ENCODE measurements around the gene STK38. TPM values are rescaled to one million over a fixed set of nuclear protein-coding genes. Genes with fewer than 3 reads are reported as not detected.
"Not testable (repeated sequence)": the region's sequence is repeated elsewhere in the genome, so short reads cannot be mapped to it uniquely, and the experiment has no call there.

The STK38 gene
- total and polyA plus RNA-seq, 2 of the 8 experiments (the other 6 are each of a cell fraction or from before 2014, with no cell fraction given), result 8.1 to 19.8 TPM

- FAIRE-seq; H3K23me2 ChIP-seq (ENCODE audit: low read depth, low read length); H2AFZ ChIP-seq (ENCODE audit: low read length); H2BK12ac ChIP-seq (ENCODE audit: low read depth, low read length); H4K20me1 ChIP-seq (replicated peaks in 1 of 2; ENCODE audit: control insufficient read depth in 1 of 2, insufficient read depth in 2 of 2, low read length in 2 of 2); H3K27ac ChIP-seq (ENCODE audit: low read depth, low read length); DNase-seq (ENCODE audit: low read depth in 1 of 2, low spot score in 2 of 2); H3K9me3 ChIP-seq (ENCODE audit: insufficient read depth in 2 of 2, low read depth in 1 of 2, low read length in 1 of 2); H3K56ac ChIP-seq (replicated peaks; ENCODE audit: insufficient read length, low read depth, low read length); H4K5ac ChIP-seq (ENCODE audit: insufficient read length, low read depth, low read length); H2AK5ac ChIP-seq (ENCODE audit: low read depth, low read length); H3K23ac ChIP-seq (ENCODE audit: insufficient read length); H2BK20ac ChIP-seq (ENCODE audit: low read length); H3K4me1 ChIP-seq (replicated peaks in 1 of 4; ENCODE audit: control insufficient read depth in 3 of 4, insufficient read depth in 4 of 4, low read length in 3 of 4); H3K79me1 ChIP-seq (ENCODE audit: low read depth, low read length); H3K18ac ChIP-seq (ENCODE audit: extremely low read depth, low read length); H3K79me2 ChIP-seq (ENCODE audit: control insufficient read depth in 1 of 2, insufficient read depth in 2 of 2, low read length in 2 of 2); H3K4ac ChIP-seq (replicated peaks; ENCODE audit: insufficient read length, low read depth, low read length); H4K8ac ChIP-seq (ENCODE audit: extremely low read depth, insufficient read depth, low read length); H3K14ac ChIP-seq (ENCODE audit: insufficient read length); H2BK15ac ChIP-seq (ENCODE audit: low read length); H3K36me3 ChIP-seq (ENCODE audit: control insufficient read depth in 2 of 4, insufficient read depth in 4 of 4, low read length in 3 of 4); H3K4me2 ChIP-seq (ENCODE audit: insufficient read depth in 1 of 2, low read depth in 2 of 2, low read length in 2 of 2); H4K91ac ChIP-seq (replicated peaks; ENCODE audit: insufficient read length, low read length); H3K4me3 ChIP-seq (ENCODE audit: extremely low read depth in 1 of 4, insufficient read depth in 2 of 4, low read depth in 3 of 4, low read length in 4 of 4); H2BK5ac ChIP-seq (ENCODE audit: low read depth, low read length); H3K27me3 ChIP-seq (replicated peaks in 1 of 4; ENCODE audit: control insufficient read depth in 3 of 4, extremely low read depth in 1 of 4, insufficient read depth in 3 of 4, low read length in 3 of 4); H2BK120ac ChIP-seq (replicated peaks; ENCODE audit: low read depth, low read length); H3K9ac ChIP-seq (replicated peaks in 1 of 4; ENCODE audit: extremely low read depth in 1 of 4, low read depth in 3 of 4, low read length in 3 of 4): not testable (repeated sequence)
- POLR2A ChIA-PET (ENCODE audit: partially characterized antibody), result interaction anchor here (0.9 kb wide), 1 partner anchor 23 kb away, joined by 3 read pairs; no protein-coding TSS in a partner anchor
- WGBS, 2 experiments (ENCODE audit: extremely low coverage in 1 of 2, insufficient coverage in 1 of 2, insufficient read length in 1 of 2, insufficient replicate concordance in 2 of 2, low coverage in 1 of 2, low lambda C conversion rate in 2 of 2, missing lambda C conversion rate in 1 of 2), result 91% methylated on average over 12 of the region's 12 CpGs; no CpG with 5 or more reads in 1 of the 2 experiments
- CTCF ChIA-PET (ENCODE audit: partially characterized antibody), result interaction anchor here (1.1 kb wide), 1 partner anchor 9 kb away, joined by 3 read pairs; no protein-coding TSS in a partner anchor
Observed at GRCh38 chr6:36572353-36573311, 25.4 kb upstream of the STK38 start.

Measured in H1 (cell line).